DMS 273 treated with DMSO at 0.1 percent for 48 hours (cell line): ENCODE results near the gene HSFX4.
A peak's percentile ranks its signal among the peaks of the same experiment; 100 is the strongest.
"Not testable (repeated sequence)": the region's sequence is repeated elsewhere in the genome, so short reads cannot be mapped to it uniquely, and the experiment has no call there.

Experiments
- DNase-seq: peaks from one replicate; lab custom pipeline; 2025; lab: John Stamatoyannopoulos, UW

The HSFX4 gene

DNA sequence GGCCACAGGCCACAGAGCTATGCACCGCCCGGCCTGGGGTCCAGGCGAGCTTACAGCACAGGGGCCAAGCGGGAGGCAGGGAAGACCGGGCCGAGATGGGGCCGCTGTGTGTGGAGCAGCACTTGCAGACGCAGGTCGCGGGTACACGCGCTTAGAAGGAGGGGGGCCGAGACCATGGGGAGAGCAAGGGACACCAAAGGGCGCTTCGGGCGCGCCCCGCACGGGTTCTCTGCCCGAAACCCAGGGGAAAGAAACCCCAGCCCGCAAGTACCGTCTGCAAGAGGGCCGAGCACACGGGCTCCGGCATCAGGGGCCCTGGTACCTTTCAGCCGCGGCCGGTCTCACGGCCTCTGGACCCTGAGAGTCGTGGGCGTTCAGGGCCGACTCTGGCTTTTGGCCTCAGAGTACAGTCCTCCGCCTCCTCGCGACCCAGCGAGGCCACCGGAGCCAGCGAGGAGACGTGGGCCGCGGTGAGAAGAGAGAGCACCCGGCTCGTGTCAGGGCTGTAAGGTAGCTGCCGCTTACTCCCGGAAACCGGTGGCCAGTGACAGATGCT, 8.6 kb downstream of the HSFX4 start:
- DNase-seq = no peak

DNA sequence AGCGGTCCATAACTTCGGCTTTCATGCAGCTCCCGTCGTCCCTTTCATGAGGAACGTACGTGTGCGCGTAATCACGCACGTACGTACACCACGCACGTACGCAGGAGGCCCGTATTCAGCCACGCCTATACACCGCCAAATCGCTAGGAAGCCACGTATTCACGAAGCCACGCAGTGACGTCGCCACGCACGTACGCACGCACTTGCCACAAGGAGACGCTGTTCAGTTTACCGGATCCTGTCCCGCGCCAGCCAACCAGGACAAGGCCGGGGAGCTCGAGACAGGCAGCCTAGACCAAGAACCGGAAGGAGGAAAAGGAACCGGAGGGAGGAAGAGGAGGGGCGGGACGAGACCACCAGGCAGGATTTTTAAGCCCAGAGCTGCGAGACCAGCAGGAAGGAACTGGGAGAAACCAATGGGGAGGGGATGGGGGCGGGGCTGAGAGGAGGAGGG, 9.1 kb downstream of the HSFX4 start, which contains the start of gene EOLA2:
TSS of gene EOLA2 (minus strand) at position 65 of the 454 bp plus-strand sequence. CDS start 4,617 bp downstream, outside the sequence.
- peak; percentile 96 for DNase-seq

- DNase-seq = peak; percentile 75
Measured at GRCh38 chrX:149938881-149939654, 9.7 kb downstream of the HSFX4 start.

DNA sequence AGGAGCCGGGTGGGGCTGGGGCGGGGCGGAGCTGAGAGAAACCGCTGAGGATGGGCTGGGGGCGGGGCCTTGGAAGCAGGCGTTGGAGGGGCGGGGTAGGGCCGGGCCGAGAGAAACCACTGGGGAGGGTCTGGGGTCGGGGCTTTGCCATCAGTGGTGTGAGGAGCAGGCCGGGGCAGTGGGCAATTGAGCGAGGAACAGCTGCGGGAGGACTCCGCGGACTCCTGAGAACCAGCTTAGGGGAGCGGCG, 10.2 kb downstream of the HSFX4 start:
- DNase-seq = no peak

GRCh38 chrX:149939905-149940673, 10.7 kb downstream of the HSFX4 start:
- DNase-seq = peak; percentile 90

DNA sequence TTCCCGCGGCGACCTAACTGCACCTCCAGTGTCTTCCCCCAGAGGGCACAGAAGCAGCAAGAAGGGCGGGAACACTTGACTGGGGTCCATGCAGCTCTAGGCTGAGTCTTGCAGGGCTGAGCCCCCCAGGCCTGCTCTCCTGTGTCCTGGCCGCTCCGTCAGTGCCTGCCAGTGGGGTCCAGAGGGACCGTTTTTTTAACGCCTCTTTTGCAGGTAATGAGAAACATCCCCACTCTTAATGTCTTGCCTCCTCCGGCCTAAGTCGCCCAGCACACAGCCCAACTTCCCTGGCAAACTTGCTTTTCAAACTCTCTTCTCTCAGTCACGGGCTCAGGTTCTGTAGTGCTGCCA, 11.3 kb downstream of the HSFX4 start:
- DNase-seq = not testable (repeated sequence)

DNA sequence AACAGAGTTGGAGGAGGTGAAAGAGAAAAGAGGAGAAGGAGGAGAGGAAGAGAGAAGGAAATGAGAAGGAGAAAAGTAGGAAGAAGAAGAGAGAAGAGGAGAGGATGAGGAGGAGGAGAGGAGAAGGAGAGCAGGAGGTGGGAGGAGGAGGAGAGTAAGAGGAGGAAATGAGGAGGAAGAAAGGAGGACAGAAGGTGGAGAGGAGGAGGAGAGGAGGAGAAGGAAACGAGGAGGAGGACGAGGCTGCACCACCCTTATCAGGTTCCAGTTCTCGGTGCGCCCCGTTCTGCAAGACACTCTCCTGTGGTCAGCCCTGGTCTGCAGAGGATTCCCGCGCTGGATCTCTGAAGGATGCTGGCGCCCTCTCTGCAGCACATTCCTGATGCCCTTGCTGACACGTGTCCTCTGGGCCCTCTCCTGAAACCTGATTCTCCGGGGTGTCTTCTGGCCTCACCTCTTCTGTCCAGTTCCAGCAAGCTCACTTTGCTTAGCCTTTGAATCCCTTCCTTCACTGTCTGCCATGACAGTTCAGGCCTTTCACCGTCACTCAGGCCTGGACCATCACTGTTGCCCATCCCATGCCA, 15.8 kb downstream of the HSFX4 start:
- not testable (repeated sequence) for DNase-seq

DNA sequence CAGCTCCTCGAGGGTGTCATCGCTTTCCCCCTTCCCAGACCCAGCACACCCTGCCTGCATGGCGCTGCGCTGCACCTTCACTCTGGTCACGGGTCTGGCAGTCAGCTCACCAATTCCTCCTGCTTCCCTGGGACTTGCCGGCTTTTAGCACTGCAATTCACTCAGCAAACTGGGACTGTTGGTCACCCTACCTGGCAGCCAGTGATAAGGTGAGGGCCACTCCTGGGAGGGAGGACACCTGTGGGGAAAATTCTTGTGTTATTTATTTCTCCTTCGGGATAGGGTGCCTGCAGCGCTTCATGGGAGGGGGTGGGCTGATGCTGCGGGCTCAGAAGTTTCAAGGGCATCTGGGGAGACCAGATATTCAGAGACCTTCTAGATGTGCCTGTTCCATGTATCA, 16.4 kb downstream of the HSFX4 start:
- not testable (repeated sequence) for DNase-seq

GRCh38 chrX:149946932-149947331, 17.6 kb downstream of the HSFX4 start:
- DNase-seq = not testable (repeated sequence)

DNA sequence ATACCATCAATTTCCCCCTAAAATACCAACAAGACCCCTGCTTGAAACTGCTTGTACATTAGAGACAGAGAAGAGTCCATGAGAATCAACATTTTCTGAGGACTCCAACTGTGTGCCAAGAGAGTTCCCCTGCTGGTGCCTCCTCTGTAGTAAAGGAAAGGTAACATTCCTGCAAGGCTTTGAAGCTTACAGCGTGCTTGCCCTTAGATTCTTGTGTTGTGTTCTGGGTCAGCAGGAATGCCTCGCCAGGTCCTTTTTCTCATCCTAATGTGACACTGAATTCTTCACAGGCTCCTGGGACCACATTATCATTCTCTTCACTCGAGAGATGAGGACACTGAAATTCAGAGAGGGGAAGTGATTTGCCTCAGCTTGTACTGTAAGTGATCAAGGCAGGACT, 18.6 kb downstream of the HSFX4 start:
- no peak for DNase-seq

GRCh38 chrX:149949743-149950436, 20.5 kb downstream of the HSFX4 start:
- no peak for DNase-seq

GRCh38 chrX:149950681-149951080, 21.3 kb downstream of the HSFX4 start:
- peak; percentile 0 for DNase-seq

GRCh38 chrX:149961572-149961971, 32.2 kb downstream of the HSFX4 start:
- no peak for DNase-seq

- no peak for DNase-seq
Measured at GRCh38 chrX:149962010-149962409, 32.6 kb downstream of the HSFX4 start.

DNA sequence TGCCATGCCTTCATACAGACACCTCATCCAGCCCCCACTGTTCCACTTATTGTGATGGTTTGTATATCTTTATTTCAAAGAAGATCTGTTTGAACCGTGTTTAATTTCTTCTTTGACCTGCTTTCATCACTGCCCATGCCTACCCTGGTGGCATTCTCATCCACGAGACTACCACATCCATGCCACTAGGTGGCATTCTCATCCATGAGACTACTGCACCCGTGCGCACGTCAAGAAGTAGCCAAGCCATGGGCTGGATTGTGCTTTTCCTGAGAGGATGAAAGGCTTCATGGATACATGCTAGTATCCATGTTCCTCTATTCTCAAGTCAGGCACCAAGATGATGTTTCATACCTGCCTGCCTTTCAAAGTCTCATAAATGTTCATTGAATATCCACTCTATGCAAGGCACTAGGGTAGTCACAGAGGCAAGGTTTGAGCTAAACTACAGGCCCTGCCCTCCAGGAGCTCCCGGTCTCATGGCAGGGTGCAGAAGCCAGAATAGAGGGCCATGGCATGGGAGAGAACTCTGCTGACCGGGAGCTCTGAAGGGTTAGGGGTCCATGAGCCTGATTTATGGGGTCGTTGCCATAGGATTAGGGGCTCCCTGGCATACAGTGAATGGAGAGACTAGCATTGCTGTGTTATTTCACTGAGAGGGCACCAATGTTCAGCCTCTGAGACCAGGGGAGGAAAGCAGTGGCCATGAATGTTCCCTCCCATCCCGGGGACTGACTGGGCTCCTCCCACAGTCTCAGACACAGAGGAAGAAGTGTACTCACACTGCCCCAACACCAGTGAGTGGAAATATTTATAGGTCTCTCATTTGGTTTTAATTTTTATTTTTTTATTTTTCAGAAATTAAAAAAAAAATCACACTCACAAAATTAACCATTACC, 33.7 kb downstream of the HSFX4 start:
- DNase-seq = peak; percentile 2

GRCh38 chrX:149979126-149979644, 49.8 kb downstream of the HSFX4 start:
- DNase-seq = no peak
